GM12892 (cell line): ENCODE measurements around the gene CAPZA3.

Source experiments
- POLR2A ChIP-seq: IDR thresholded peaks from 2 replicates; pipeline ENCODE4 v1.6.1; 2011; ENCODE audit warnings: low read depth, low read length, control low read depth
- POLR2AphosphoS5 ChIP-seq: IDR thresholded peaks from 2 replicates; pipeline ENCODE4 v1.6.1; 2011; ENCODE audit warnings: low read depth, low read length, control low read depth
- TAF1 ChIP-seq: IDR thresholded peaks from 2 replicates; pipeline ENCODE4 v1.6.1; 2011; ENCODE audit warnings: low read depth, mild to moderate bottlenecking, control low read depth, low read length, borderline replicate concordance

DNA sequence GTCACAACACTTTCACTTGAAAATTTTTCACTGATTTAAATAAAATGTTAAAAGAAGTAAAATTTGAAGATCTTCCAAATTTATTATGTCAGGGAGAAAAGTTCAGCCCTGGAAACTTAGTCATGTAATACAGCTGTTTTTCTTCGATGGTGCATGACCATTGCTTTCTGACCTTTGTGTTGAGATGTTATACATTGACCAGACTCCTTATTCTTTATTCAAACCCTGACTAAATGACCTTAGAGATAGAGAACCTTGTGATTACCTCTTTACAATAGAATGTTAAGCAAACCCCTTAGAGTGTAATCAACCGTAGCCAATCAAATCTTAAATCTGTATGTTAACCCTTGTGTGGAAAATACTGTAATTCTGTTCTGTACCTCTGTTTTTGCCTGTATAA is 34.6 kb upstream of the CAPZA3 start:
- TF ChIP-seq TAF1 (no peak), POLR2AphosphoS5 (no peak), POLR2A (no peak)
